Neural cell (in vitro differentiated cells): ENCODE results near the gene AGAP2. TPM values are rescaled to one million over a fixed set of nuclear protein-coding genes. Genes with fewer than 3 reads are reported as not detected.

ENCODE experiments used
- H2AFZ ChIP-seq: fragments of 200-600, 300-800 bp; sonication (generic), shearing (Covaris generic); 2 replicates; pipeline ENCODE4 v1.6.0; 2014; ENCODE audit warnings: low read depth, mild to moderate bottlenecking, antibody characterized with exemption, low read length, moderate library complexity
- H3F3A ChIP-seq: fragments of 200-600 bp; shearing (Covaris generic); 2 replicates; pipeline ENCODE4 v1.6.1; 2016; ENCODE audit warnings: mild to moderate bottlenecking, moderate library complexity, mixed read lengths, antibody characterized with exemption, low read length; ENCODE audit not compliant: insufficient read depth, poor library complexity, severe bottlenecking
- H3K27ac ChIP-seq: fragments of 200-600, 300-800 bp; sonication (generic), shearing (Covaris generic); 2 replicates; pipeline ENCODE4 v1.5.1; 2014; ENCODE audit warnings: mild to moderate bottlenecking, low read length, moderate library complexity
- H3K27me3 ChIP-seq: fragments of 300-800, 200-600 bp; sonication (generic), shearing (Covaris generic); 2 replicates; pipeline ENCODE4 v1.6.0; 2014; ENCODE audit warnings: mild to moderate bottlenecking, low read depth, low read length, moderate library complexity; ENCODE audit not compliant: insufficient read depth
- H3K36me3 ChIP-seq: fragments of 300-800, 200-600 bp; sonication (generic), shearing (Covaris generic); 2 replicates; pipeline ENCODE4 v1.5.1; 2014; ENCODE audit warnings: mild to moderate bottlenecking, antibody characterized with exemption, low read length, moderate library complexity; ENCODE audit not compliant: insufficient read depth
- H3K4me2 ChIP-seq: fragments of 300-800, 200-600 bp; sonication (generic), shearing (Covaris generic); 2 replicates; pipeline ENCODE4 v1.6.0; 2014; ENCODE audit warnings: mild to moderate bottlenecking, low read length
- H3K4me3 ChIP-seq: fragments of 300-800, 200-600 bp; sonication (generic), shearing (Covaris generic); 2 replicates; pipeline ENCODE4 v1.5.1; 2014; ENCODE audit warnings: mild to moderate bottlenecking, low read length, moderate library complexity
- H3K79me2 ChIP-seq: fragments of 200-600 bp; shearing (Covaris generic); replicated peaks from 2 replicates; pipeline ENCODE4 v1.6.0; 2014; ENCODE audit warnings: mild to moderate bottlenecking, low read length, moderate library complexity; ENCODE audit not compliant: insufficient read depth
- H3K9ac ChIP-seq: fragments of 300-800, 200-600 bp; sonication (generic), shearing (Covaris generic); 2 replicates; pipeline ENCODE4 v1.6.1; 2016; ENCODE audit warnings: mild to moderate bottlenecking, low read length, mixed read lengths
- H3K9me2 ChIP-seq: fragments of 200-600 bp; shearing (Covaris generic); 2 replicates; pipeline ENCODE4 v1.6.1; 2016; ENCODE audit warnings: mild to moderate bottlenecking, low read length, mixed read lengths; ENCODE audit not compliant: insufficient read depth
- H3K9me3 ChIP-seq: fragments of 200-600, 300-800 bp; sonication (generic), shearing (Covaris generic); 2 replicates; pipeline ENCODE4 v1.6.1; 2016; ENCODE audit warnings: mild to moderate bottlenecking, mixed run types, low read length, moderate library complexity, mixed read lengths
- H4K20me1 ChIP-seq: fragments of 200-600 bp; shearing (Covaris generic); 2 replicates; pipeline ENCODE4 v1.6.1; 2016; ENCODE audit warnings: mild to moderate bottlenecking, mixed run types; ENCODE audit not compliant: insufficient read depth
- EP300 ChIP-seq: fragments of 450-650 bp; conservative IDR thresholded peaks from 2 replicates; pipeline ENCODE4 v1.6.1; 2014; ENCODE audit warnings: antibody characterized with exemption, mild to moderate bottlenecking, moderate library complexity; ENCODE audit not compliant: poor library complexity, severe bottlenecking
- EZH2 ChIP-seq: fragments of 200-600, 300-800 bp; shearing (Covaris generic), sonication (generic); IDR thresholded peaks from 2 replicates; pipeline ENCODE4 v1.6.1; 2014; ENCODE audit warnings: antibody characterized with exemption, low read length, borderline replicate concordance, mild to moderate bottlenecking; ENCODE audit not compliant: insufficient read depth, poor library complexity, severe bottlenecking
- MXI1 ChIP-seq: fragments of 450-650 bp; conservative IDR thresholded peaks from 2 replicates; pipeline ENCODE4 v1.6.1; 2014; ENCODE audit warnings: antibody characterized with exemption, mild to moderate bottlenecking; ENCODE audit not compliant: poor library complexity, severe bottlenecking
- POLR2AphosphoS5 ChIP-seq: IDR thresholded peaks from 2 replicates; pipeline ENCODE4 v1.6.1; 2012
- RAD21 ChIP-seq: fragments of 450-650 bp; conservative IDR thresholded peaks from 2 replicates; pipeline ENCODE4 v1.6.1; 2014; ENCODE audit warnings: antibody characterized with exemption, mild to moderate bottlenecking, moderate library complexity
- SMC3 ChIP-seq: fragments of 450-650 bp; conservative IDR thresholded peaks from 2 replicates; pipeline ENCODE4 v1.6.1; 2014; ENCODE audit warnings: antibody characterized with exemption, mild to moderate bottlenecking, moderate library complexity; ENCODE audit not compliant: poor library complexity
- TAF1 ChIP-seq: IDR thresholded peaks from 2 replicates; pipeline ENCODE4 v1.6.1; 2012; ENCODE audit warnings: low read depth
- polyA plus RNA-seq: library from polyadenylated mRNA; depleted of rRNA; stranded (reverse); fragments of >200 nt; gene quantifications from 2 replicates; pipeline ENCODE4 v1.2.3, GENCODE V29; 2014
- TF ChIP-seq, protein P1 (sequence below): IDR thresholded peaks from 2 replicates; pipeline ENCODE4 v1.6.1; 2012; ENCODE audit warnings: borderline replicate concordance
- TF ChIP-seq, protein P2 (sequence below): fragments of 450-650 bp; IDR thresholded peaks from 2 replicates; pipeline ENCODE4 v1.5.1; 2014; ENCODE audit warnings: antibody characterized with exemption, mild to moderate bottlenecking, moderate library complexity; ENCODE audit not compliant: poor library complexity, severe bottlenecking

Gene AGAP2
- polyA plus RNA-seq, 1 donor from 2014 or later = 19.3 TPM

DNA sequence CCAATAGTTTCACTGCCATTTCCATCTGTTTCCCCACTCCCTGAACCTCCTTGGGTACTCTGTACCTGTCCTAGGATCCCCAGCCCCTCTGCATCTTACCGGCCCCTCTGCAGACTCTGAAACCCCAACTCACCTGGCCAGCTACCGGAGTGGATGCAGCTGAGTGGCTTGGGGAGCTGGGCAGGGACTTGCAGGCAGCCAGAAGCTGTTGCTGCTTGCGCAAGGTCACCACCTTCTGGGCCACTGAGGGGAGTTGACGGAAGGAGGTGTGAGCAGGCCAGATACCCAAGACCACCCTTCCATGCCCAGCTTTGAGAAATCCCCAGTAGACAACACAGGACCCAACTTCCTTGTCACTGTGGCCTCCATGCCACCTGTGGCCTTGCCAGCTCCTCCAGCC is 6.3 kb downstream of the AGAP2 start:
- TF ChIP-seq EP300 (no peak), MXI1 (no peak), SMC3 (no peak), RAD21 (no peak), POLR2AphosphoS5 (no peak), EZH2 (no peak), TAF1 (no peak)
- TF ChIP-seq, protein P1, sequence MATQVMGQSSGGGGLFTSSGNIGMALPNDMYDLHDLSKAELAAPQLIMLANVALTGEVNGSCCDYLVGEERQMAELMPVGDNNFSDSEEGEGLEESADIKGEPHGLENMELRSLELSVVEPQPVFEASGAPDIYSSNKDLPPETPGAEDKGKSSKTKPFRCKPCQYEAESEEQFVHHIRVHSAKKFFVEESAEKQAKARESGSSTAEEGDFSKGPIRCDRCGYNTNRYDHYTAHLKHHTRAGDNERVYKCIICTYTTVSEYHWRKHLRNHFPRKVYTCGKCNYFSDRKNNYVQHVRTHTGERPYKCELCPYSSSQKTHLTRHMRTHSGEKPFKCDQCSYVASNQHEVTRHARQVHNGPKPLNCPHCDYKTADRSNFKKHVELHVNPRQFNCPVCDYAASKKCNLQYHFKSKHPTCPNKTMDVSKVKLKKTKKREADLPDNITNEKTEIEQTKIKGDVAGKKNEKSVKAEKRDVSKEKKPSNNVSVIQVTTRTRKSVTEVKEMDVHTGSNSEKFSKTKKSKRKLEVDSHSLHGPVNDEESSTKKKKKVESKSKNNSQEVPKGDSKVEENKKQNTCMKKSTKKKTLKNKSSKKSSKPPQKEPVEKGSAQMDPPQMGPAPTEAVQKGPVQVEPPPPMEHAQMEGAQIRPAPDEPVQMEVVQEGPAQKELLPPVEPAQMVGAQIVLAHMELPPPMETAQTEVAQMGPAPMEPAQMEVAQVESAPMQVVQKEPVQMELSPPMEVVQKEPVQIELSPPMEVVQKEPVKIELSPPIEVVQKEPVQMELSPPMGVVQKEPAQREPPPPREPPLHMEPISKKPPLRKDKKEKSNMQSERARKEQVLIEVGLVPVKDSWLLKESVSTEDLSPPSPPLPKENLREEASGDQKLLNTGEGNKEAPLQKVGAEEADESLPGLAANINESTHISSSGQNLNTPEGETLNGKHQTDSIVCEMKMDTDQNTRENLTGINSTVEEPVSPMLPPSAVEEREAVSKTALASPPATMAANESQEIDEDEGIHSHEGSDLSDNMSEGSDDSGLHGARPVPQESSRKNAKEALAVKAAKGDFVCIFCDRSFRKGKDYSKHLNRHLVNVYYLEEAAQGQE = no peak
- TF ChIP-seq, protein P2, sequence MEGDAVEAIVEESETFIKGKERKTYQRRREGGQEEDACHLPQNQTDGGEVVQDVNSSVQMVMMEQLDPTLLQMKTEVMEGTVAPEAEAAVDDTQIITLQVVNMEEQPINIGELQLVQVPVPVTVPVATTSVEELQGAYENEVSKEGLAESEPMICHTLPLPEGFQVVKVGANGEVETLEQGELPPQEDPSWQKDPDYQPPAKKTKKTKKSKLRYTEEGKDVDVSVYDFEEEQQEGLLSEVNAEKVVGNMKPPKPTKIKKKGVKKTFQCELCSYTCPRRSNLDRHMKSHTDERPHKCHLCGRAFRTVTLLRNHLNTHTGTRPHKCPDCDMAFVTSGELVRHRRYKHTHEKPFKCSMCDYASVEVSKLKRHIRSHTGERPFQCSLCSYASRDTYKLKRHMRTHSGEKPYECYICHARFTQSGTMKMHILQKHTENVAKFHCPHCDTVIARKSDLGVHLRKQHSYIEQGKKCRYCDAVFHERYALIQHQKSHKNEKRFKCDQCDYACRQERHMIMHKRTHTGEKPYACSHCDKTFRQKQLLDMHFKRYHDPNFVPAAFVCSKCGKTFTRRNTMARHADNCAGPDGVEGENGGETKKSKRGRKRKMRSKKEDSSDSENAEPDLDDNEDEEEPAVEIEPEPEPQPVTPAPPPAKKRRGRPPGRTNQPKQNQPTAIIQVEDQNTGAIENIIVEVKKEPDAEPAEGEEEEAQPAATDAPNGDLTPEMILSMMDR = no peak
- no peaks in the 10 kb centered on the region for H3K79me2 ChIP-seq

DNA sequence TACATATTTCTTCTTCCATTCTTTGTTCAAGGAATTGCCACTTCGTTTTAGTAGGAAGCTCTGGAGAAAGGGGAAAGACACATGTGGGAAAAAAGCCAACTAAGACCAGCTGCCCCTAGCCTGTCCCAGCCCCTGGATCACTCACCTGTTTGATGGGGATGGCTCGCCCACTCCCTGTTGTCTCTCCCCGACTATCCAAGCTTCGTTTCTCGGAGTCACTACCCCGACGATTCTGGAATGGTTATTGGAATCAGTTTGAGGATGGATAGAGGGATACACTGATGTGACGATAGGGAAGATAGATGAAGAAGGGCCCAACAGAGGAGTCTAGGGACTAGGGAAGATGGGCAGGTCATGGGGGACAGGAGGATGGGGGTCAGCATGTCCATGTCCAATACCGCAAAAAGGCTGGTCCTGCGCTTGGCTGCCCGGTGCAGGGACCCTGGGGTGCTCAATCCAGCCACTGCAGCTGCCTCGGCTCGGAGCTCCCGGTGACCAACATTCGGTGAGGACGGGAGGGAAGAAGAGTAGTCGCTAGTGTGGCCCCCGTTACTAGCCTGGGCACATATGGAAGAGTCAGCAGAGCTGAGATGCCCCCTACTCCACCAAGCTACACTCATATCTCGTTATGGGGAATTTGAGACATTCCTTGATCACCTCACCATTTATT is 7.0 kb downstream of the AGAP2 start:
- H3K9me2 ChIP-seq = no peaks in the 10 kb centered on the region
- no peak overlapping the region for H3K4me3 ChIP-seq
- no peak overlapping the region for H3K27ac ChIP-seq
- TF ChIP-seq POLR2AphosphoS5 (no peak), RAD21 (no peak), MXI1 (no peak), TAF1 (no peak), SMC3 (no peak), EP300 (no peak)
- TF ChIP-seq, protein P1 = no peak
- TF ChIP-seq, protein P2 = no peak
- H4K20me1 ChIP-seq = peaks cover 9% of the 10 kb centered on the region
- no peak overlapping the region for H3K4me2 ChIP-seq
- H2AFZ ChIP-seq = no peak overlapping the region
- H3K79me2 ChIP-seq = no peaks in the 10 kb centered on the region
- H3K9ac ChIP-seq = no peak overlapping the region
- peaks cover 20% of the 10 kb centered on the region for H3K36me3 ChIP-seq
- peaks cover 69% of the 10 kb centered on the region for H3K27me3 ChIP-seq
- H3K9me3 ChIP-seq = no peaks in the 10 kb centered on the region
- H3F3A ChIP-seq = no peaks in the 10 kb centered on the region

More for the DNA sequence above, 6.3 kb downstream of the AGAP2 start:
- Histone ChIP-seq H4K20me1 (peaks cover 17% of the 10 kb centered on the region), H3K9me2 (no peaks in the 10 kb centered on the region), H3K4me3 (no peak overlapping the region), H2AFZ (no peak overlapping the region), H3F3A (no peaks in the 10 kb centered on the region), H3K27ac (no peak overlapping the region), H3K9ac (no peak overlapping the region), H3K36me3 (peaks cover 17% of the 10 kb centered on the region), H3K9me3 (no peaks in the 10 kb centered on the region), H3K27me3 (peaks cover 69% of the 10 kb centered on the region), H3K4me2 (no peak overlapping the region)
